Adipocyte (in vitro differentiated cells): Measurements from ENCODE around the gene FAM89B.

Source experiments
- DNase-seq: peaks from one replicate; pipeline ENCODE4 v3.0.0-alpha.2; 2015; ENCODE audit warnings: low read depth
- H3K27me3 ChIP-seq: replicated peaks from 2 replicates; pipeline ENCODE4 v1.7.0; 2013; ENCODE audit warnings: mild to moderate bottlenecking, low read length, moderate library complexity; ENCODE audit not compliant: control insufficient read depth, insufficient read depth
- H3K36me3 ChIP-seq: 2 replicates; pipeline ENCODE4 v1.7.0; 2013; ENCODE audit warnings: low read length, mild to moderate bottlenecking, moderate library complexity; ENCODE audit not compliant: control insufficient read depth, insufficient read depth, severe bottlenecking
- H3K4me1 ChIP-seq: 2 replicates; pipeline ENCODE4 v1.7.0; 2013; ENCODE audit warnings: mild to moderate bottlenecking, low read length, moderate library complexity; ENCODE audit not compliant: control insufficient read depth, insufficient read depth
- H3K4me3 ChIP-seq: 2 replicates; pipeline ENCODE4 v1.7.0; 2013; ENCODE audit warnings: mild to moderate bottlenecking, low read length, moderate library complexity
- H3K9ac ChIP-seq: 2 replicates; pipeline ENCODE4 v1.7.0; 2013; ENCODE audit warnings: mild to moderate bottlenecking, low read length, moderate library complexity
- H3K9me3 ChIP-seq: 2 replicates; pipeline ENCODE4 v1.7.0; 2013; ENCODE audit warnings: mild to moderate bottlenecking, low read length, moderate library complexity; ENCODE audit not compliant: control insufficient read depth

Gene FAM89B

DNA sequence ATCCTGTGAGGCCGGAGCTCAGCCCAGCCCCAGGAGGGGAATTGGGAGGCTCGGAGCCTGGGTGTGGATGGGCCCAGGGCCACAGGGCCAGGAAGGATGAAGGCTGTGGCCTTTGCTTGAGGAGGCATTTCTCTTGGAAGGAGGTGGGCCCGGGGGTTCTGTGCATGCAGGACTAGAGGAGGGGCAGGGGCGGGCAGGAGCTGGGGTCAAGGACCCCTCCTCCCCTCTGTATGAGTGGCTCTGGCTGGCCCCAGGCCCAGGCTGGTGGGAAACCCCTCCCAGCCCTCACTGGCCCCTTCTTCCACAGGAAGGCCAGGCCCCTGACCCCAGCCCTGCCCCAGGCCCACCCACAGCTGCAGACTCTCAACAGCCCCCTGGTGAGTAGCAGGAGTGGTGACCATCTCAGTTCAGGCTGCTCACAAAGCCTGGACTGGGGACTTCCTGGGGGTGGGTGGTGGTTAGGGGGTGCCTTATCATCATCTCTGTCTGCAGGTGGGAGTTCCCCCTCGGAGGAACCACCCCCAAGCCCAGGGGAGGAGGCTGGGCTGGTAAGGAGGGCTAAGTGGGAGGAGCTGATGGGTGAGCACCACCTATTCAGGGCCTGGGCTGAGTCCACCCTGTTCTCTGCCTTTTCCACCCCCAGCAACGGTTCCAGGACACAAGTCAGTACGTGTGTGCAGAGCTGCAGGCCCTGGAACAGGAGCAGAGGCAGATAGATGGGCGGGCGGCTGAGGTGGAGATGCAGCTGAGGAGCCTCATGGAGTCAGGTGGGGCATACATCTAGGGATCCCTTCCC, 17.3 kb downstream of the FAM89B start:
- no peak overlapping the region for H3K4me3 ChIP-seq
- H3K27me3 ChIP-seq = no peaks in the 10 kb centered on the region
- peaks cover 7% of the 10 kb centered on the region for H3K36me3 ChIP-seq
- no peak overlapping the region for H3K9ac ChIP-seq
- H3K9me3 ChIP-seq = no peaks in the 10 kb centered on the region
- H3K4me1 ChIP-seq = peaks cover 19% of the 10 kb centered on the region
- DNase-seq = no peak

DNA sequence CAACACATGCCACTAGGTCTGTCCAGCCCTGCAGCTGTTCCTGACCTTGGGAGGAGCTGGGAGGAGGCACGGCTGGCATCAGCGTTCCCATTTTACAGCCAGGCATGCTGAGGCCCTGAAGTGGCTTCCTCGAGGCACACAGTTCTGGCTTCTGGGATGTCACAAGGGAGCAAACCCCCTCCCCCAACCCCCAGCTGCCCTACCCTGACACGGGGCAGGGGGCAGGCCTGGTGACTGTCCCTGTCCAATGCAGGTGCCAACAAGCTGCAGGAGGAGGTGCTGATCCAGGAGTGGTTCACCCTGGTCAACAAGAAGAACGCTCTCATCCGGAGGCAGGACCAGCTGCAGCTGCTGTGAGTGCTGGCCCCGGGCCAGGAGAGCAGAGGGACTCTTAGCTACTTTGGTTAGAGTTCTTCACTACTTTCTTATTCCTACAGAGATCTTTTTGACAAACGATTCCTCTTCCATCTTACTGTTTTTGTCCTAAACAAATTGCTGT, 18.0 kb downstream of the FAM89B start:
- Histone ChIP-seq H3K27me3 (no peaks in the 10 kb centered on the region), H3K4me3 (no peak overlapping the region), H3K4me1 (peaks cover 24% of the 10 kb centered on the region), H3K36me3 (peaks cover 7% of the 10 kb centered on the region), H3K9ac (no peak overlapping the region), H3K9me3 (no peaks in the 10 kb centered on the region)
- no peak for DNase-seq

DNA sequence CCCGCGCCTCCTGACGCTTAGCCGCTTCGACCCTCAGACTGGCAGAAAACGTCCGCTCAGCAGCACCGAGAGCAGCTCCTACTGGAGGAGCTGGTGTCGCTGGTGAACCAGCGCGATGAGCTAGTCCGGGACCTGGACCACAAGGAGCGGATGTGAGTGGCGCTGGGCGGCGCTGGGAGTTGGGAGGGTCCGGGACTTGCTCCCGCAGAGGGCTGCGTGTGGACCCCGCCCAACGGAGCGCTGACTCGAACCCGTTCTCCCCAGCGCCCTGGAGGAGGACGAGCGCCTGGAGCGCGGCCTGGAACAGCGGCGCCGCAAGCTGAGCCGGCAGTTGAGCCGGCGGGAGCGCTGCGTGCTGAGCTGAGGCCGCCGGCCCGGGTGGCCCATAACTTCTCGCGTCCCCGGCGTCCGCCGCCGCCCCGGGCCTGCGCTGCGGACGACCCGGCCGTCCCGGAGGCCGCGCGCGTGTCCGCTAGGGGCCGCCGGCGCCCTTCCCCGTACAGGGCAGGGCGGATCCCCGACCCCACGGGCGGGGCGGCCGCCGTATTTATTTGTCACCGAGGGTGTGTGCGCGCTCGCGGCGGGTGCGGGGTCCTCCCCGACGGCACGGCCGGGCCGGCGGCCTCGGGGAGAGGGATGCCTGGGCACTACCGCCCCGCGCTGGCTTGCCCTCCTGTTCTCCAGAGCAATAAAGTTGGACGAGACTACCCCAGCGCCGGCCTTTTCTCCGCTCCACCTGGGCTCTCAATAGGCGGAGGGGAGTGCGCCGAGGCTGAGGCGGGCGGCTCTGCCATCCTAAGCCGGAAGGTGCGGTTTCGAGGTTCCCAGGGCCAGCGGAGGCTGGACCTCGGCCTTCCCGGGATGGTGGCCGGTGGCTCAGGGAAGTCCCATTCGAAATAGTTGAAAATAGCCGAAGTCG, 19.9 kb downstream of the FAM89B start:
- H3K9ac ChIP-seq = no peak overlapping the region
- peaks cover 7% of the 10 kb centered on the region for H3K36me3 ChIP-seq
- no peaks in the 10 kb centered on the region for H3K9me3 ChIP-seq
- H3K4me1 ChIP-seq = peaks cover 28% of the 10 kb centered on the region
- no peak overlapping the region for H3K4me3 ChIP-seq
- peak; percentile 59 for DNase-seq
- no peaks in the 10 kb centered on the region for H3K27me3 ChIP-seq

DNA sequence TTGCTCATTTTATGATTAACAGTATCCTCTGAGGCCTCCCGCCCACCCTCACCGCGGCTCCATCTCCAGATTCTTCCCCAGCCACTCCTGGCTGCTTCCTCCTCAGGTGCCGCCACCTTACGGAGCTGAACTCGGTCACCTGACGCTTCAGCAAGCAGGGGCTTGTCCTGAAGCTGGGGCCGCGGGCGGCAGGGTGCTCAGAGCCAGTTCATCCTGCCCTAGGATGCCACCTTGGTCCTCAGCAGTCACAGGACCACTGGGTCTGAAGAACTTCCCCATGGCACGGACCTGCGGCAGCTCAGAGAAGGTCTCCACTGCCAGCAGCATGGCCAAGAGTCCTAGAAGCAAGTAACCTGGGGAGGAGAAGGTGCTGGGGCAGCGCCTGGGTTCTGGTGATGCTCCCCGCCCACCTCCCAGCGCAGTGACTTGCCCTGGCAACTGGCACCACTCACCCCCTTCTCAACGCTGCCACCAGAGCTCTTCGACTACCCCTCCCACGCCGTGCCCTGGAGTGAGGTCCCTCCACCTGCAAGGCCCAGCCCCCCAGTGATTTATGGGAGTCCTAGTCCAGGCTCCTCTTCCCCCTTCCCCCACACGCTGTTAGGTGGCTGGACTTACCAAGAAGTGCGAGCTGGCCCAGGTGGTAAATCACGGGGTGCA, 20.6 kb downstream of the FAM89B start:
- Histone ChIP-seq H3K4me3 (no peak overlapping the region), H3K27me3 (no peaks in the 10 kb centered on the region), H3K9ac (no peak overlapping the region), H3K9me3 (no peaks in the 10 kb centered on the region), H3K4me1 (peaks cover 20% of the 10 kb centered on the region), H3K36me3 (peaks cover 12% of the 10 kb centered on the region)
- no peak for DNase-seq

DNA sequence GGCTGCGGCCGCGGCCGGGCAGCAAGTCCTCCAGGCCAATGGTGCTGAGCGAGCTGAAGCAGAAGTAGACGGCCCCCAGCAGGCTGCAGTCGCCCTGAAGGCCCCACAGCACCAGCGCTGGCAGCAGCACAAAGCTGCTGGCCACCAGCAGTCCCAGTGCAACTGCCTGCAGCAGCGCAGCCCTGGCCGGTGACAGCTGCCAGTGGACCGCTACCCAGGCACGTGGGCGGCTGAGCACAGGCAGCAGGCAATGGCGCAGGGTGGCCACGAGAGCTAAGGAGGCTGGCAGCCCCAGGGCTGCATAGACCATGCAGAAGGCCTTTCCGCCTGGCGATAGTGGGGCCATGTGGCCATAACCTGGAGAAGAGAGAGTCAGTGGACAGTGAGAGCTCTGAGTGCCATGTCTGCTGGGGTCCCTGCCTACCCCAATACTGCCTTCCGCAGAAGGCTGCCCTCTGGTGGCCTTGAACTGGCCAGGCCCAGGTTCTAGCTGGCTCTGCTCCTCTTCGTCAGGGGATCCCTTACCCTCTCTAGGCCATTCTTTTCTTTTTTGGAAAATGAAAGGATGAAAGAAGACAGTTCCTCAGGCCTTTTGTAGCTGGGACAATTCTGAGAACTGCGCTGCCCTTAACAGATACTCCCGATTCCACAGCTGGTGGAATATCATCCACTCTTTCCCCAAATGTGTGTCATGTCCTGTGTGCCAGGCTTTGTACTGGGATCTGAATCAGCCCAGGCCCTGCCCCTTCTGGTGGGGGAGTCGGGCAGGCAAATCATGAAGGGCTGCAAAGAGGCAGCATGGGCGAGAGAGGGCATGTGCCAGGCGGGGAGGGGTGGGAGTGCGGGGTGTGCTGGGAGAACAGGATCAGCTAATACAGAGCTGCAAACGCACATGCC, 21.4 kb downstream of the FAM89B start:
- peaks cover 13% of the 10 kb centered on the region for H3K4me1 ChIP-seq
- H3K4me3 ChIP-seq = no peak overlapping the region
- no peaks in the 10 kb centered on the region for H3K27me3 ChIP-seq
- peak; percentile 52 for DNase-seq
- H3K9me3 ChIP-seq = no peaks in the 10 kb centered on the region
- no peak overlapping the region for H3K9ac ChIP-seq
- peaks cover 20% of the 10 kb centered on the region for H3K36me3 ChIP-seq

DNA sequence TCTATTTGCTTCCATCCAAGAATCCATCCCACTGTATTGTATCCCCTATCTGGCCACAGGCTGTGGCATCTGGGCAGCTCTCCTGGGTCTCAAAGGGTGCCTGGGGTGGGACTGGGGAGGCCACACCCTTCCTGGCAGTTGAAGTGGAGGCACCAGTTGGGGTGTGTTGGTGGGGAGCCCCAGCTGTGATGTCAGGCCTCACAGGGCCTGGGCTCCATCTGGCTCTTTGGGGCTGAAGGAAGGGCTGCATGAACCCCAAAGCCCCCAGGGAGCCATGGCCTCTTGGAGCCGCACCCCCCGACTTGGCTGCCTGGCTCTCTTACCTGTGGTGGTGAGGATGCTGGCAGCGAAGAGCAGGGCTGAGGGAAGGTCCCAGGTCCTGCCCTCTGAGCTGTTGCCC, 22.8 kb downstream of the FAM89B start:
- peaks cover 13% of the 10 kb centered on the region for H3K4me1 ChIP-seq
- no peak for DNase-seq
- H3K9me3 ChIP-seq = no peaks in the 10 kb centered on the region
- H3K4me3 ChIP-seq = no peak overlapping the region
- peak overlapping the region; percentile 46 for H3K9ac ChIP-seq
- peaks cover 20% of the 10 kb centered on the region for H3K36me3 ChIP-seq
- H3K27me3 ChIP-seq = no peaks in the 10 kb centered on the region

DNA sequence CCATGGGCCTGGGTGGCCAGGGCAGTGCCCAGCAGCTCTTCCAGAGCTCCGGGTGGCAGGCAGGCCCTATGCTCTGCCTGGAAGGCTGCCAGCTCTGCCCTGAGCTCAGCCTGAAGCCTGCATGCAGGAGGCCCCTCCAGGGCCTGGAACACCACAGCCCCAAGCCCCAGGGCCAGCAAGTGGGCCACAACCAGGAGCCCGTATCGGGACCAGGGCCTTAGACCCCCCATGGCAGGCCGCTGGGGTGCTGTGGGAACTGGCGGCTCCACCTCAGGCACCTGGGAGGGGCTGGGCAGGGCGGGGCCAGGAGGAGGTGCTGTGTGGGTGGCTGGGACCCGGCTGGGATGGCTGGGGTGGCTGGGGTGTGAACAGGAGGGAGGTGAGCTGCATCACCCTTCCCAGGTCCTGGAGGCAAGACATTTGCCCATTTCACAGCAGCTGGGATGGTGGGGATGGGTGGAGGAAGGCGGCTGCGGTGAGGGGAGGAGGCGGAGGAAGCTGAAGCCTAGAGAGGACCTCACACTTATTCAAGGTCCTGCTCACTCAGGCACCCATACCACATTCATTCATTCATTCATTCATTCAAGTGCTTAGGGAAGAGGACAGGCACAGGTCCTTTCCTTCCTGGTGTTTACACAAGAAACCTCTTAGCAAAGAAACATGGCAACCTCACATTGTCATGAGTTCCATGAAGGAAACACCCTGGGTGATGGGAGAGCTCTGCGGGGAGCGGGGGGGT, 23.4 kb downstream of the FAM89B start, which contains the start of gene KCNK7:
TSS of gene KCNK7 (minus strand) at position 258 of the 739 bp plus-strand sequence. CDS start at position 230, 28 bp downstream.
- Histone ChIP-seq H3K4me3 (no peak within 1 kb of the TSS), H3K4me1 (peaks cover 13% of the 10 kb centered on the region), H3K9me3 (no peaks in the 10 kb centered on the region), H3K9ac (peak within 1 kb of the TSS; percentile 46), H3K27me3 (no peaks in the 10 kb centered on the region), H3K36me3 (peaks cover 18% of the 10 kb centered on the region)
- DNase-seq = no peak

DNA sequence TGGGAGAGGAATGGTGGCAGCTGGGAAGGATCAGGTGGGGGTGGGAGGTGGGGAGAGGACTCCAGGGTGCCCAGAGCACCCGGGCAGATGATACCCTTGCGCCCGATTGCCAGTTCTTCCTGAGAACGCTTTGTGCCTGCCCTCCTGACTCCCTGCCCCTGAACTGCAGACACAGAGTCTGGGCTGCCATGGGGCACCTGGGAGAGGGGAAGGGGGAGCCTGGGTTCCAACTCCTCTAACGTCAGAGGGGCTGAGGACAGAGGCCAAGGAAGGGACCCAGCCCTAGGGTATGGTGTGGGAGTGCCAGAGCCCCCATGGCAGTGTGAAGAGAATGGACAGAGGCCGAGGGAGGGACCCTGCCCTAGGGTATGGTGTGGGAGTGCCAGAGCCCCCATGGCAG, 24.2 kb downstream of the FAM89B start:
- Histone ChIP-seq H3K36me3 (peaks cover 18% of the 10 kb centered on the region), H3K9ac (no peak overlapping the region), H3K27me3 (no peaks in the 10 kb centered on the region), H3K4me3 (no peak overlapping the region), H3K9me3 (no peaks in the 10 kb centered on the region), H3K4me1 (peaks cover 13% of the 10 kb centered on the region)
- DNase-seq = no peak

DNA sequence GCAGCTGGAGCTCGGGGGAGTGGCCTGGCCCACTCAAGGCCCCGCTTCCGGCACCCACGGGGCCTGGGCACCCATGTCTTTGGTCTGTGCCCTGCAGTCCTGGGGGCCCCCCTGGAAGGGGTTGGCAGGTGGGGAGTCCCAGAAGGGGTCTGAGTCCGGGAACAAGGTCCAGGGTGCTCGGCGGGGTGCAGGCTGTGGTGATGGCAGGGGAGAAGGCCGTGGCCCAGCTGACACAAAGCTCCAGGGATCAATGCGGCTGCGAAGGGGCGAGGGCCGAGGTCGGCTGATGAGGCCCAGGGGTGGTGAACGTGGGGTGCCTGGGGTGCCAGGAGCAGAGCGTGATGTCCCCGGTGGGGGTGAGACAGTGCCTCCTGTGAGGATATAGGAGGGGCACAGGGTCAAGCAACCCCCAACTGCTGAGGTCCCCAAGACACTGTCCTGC, 25.9 kb downstream of the FAM89B start:
- Histone ChIP-seq H3K4me3 (no peak overlapping the region), H3K9me3 (no peaks in the 10 kb centered on the region), H3K4me1 (peaks cover 13% of the 10 kb centered on the region), H3K36me3 (peaks cover 23% of the 10 kb centered on the region), H3K9ac (no peak overlapping the region), H3K27me3 (no peaks in the 10 kb centered on the region)
- no peak for DNase-seq
